Osteocyte (in vitro differentiated cells): ENCODE measurements around the gene ADAMTSL1. TPM values are rescaled to one million over a fixed set of nuclear protein-coding genes. Genes with fewer than 3 reads are reported as not detected.

Experiments used
- DNase-seq: peaks from one replicate; pipeline ENCODE4 v3.0.0; 2021; ENCODE audit warnings: mixed read lengths; ENCODE audit not compliant: unreplicated experiment; ENCODE audit errors: extremely low spot score
- H3K27ac Mint-ChIP-seq: one replicate; pipeline ENCODE4 v1.8.0; 2021; ENCODE audit warnings: mild to moderate bottlenecking, mixed read lengths; ENCODE audit not compliant: unreplicated experiment
- H3K27me3 Mint-ChIP-seq: one replicate; pipeline ENCODE4 v1.8.0; 2021; ENCODE audit warnings: mixed read lengths; ENCODE audit not compliant: unreplicated experiment
- H3K36me3 Mint-ChIP-seq: one replicate; pipeline ENCODE4 v1.8.0; 2021; ENCODE audit warnings: mixed read lengths; ENCODE audit not compliant: unreplicated experiment
- H3K4me1 Mint-ChIP-seq: one replicate; pipeline ENCODE4 v1.8.0; 2021; ENCODE audit warnings: mixed read lengths; ENCODE audit not compliant: unreplicated experiment
- H3K4me3 Mint-ChIP-seq: one replicate; pipeline ENCODE4 v1.8.0; 2021; ENCODE audit warnings: mild to moderate bottlenecking, moderate library complexity, mixed read lengths; ENCODE audit not compliant: unreplicated experiment
- H3K9me3 Mint-ChIP-seq: one replicate; pipeline ENCODE4 v1.8.0; 2021; ENCODE audit warnings: mixed read lengths; ENCODE audit not compliant: unreplicated experiment
- CTCF ChIP-seq: fragments of 200-600 bp; sonication (generic); IDR thresholded peaks from 2 replicates; pipeline ENCODE4 v1.5.0; 2021; ENCODE audit warnings: antibody characterized with exemption, mild to moderate bottlenecking, moderate library complexity
- total RNA-seq: library from RNA; stranded (reverse); gene quantifications from 2 replicates; pipeline ENCODE4 v1.2.1, GENCODE V29; 2021

Gene ADAMTSL1
- total RNA-seq, 1 donor from 2014 or later: 1.5 TPM

- Mint-ChIP-seq H3K36me3 (no peaks in the 10 kb centered on the region), H3K9me3 (peaks cover 5% of the 10 kb centered on the region), H3K4me3 (no peak overlapping the region), H3K27ac (no peak overlapping the region), H3K4me1 (peaks cover 5% of the 10 kb centered on the region), H3K27me3 (no peaks in the 10 kb centered on the region)
- TF ChIP-seq CTCF: no peak
- DNase-seq: no peak
These were observed 22.5 kb downstream of the ADAMTSL1 start for GRCh38 chr9:18496256-18497000.

GRCh38 chr9:18499062-18499461 is 25.1 kb downstream of the ADAMTSL1 start:
- Mint-ChIP-seq H3K27me3 (no peaks in the 10 kb centered on the region), H3K27ac (no peak overlapping the region), H3K9me3 (peaks cover 5% of the 10 kb centered on the region), H3K4me1 (peaks cover 5% of the 10 kb centered on the region), H3K4me3 (no peak overlapping the region), H3K36me3 (no peaks in the 10 kb centered on the region)
- TF ChIP-seq CTCF: no peak
- no peak for DNase-seq

- no peak overlapping the region for H3K4me3 Mint-ChIP-seq
- peaks cover 4% of the 10 kb centered on the region for H3K4me1 Mint-ChIP-seq
- no peak for TF ChIP-seq CTCF
- H3K36me3 Mint-ChIP-seq: no peaks in the 10 kb centered on the region
- H3K27me3 Mint-ChIP-seq: no peaks in the 10 kb centered on the region
- no peak for DNase-seq
- H3K9me3 Mint-ChIP-seq: peaks cover 5% of the 10 kb centered on the region
- no peak overlapping the region for H3K27ac Mint-ChIP-seq
These were observed 26.0 kb downstream of the ADAMTSL1 start for GRCh38 chr9:18499980-18500379.

- Mint-ChIP-seq H3K36me3 (no peaks in the 10 kb centered on the region), H3K27me3 (no peaks in the 10 kb centered on the region), H3K4me1 (peaks cover 3% of the 10 kb centered on the region), H3K27ac (no peak overlapping the region), H3K9me3 (peaks cover 5% of the 10 kb centered on the region), H3K4me3 (no peak overlapping the region)
- TF ChIP-seq CTCF: no peak
- DNase-seq: no peak
These were observed 26.5 kb downstream of the ADAMTSL1 start for GRCh38 chr9:18500451-18500850.

GRCh38 chr9:18501949-18502348 is 28.0 kb downstream of the ADAMTSL1 start:
- Mint-ChIP-seq H3K36me3 (no peaks in the 10 kb centered on the region), H3K4me3 (no peak overlapping the region), H3K27ac (no peak overlapping the region), H3K4me1 (no peaks in the 10 kb centered on the region), H3K27me3 (no peaks in the 10 kb centered on the region), H3K9me3 (no peaks in the 10 kb centered on the region)
- no peak for DNase-seq
- TF ChIP-seq CTCF: no peak
